Measurements from ENCODE around the gene PLA2G12A. TPM values are rescaled to one million over a fixed set of nuclear protein-coding genes. Genes with fewer than 3 reads are reported as not detected.

PLA2G12A gene
- total and polyA plus RNA-seq, 2 of the 8 experiments (the other 6 are each of a cell fraction or from before 2014, with no cell fraction given): 26.6 to 47.2 TPM

GRCh38 chr4:109729718-109730618, at the start of gene PLA2G12A (continued):
- TF ChIP-seq CHD7 (IDR thresholded peaks at IDR 0.05; ENCODE audit: insufficient replicate concordance, low read length) (no peak), ATF2 (IDR thresholded peaks at IDR 0.05; ENCODE audit: low read length) (no peak), EZH2 (IDR thresholded peaks at IDR 0.05; ENCODE audit: low read depth, low read length, severe bottlenecking) (no peak), HDAC2 (IDR thresholded peaks at IDR 0.05; ENCODE audit: borderline replicate concordance in 1 of 2, low read depth in 2 of 2, low read length in 2 of 2) (peak in 1 of 2 experiments; percentile 62; a peak in 2 of 4 replicates), MAFK (IDR thresholded peaks at IDR 0.05; ENCODE audit: low read depth, low read length) (no peak)
